Stimulated activated CD4-positive, alpha-beta T cell treated with anti-CD3 and anti-CD28 coated beads, Interleukin-12 subunit alpha, Interleukin-12 subunit beta, amount 100 ng/mL, for 48 hours (primary cell): ENCODE data around the gene TADA2B.

ENCODE experiments used
- DNase-seq, 3 donors: peaks; one replicate each; pipeline ENCODE4 v3.0.0-alpha.2; 2020; ENCODE audit warnings: low read depth in 2 of 3, low spot score in 1 of 3

The TADA2B gene

GRCh38 chr4:7055990-7056325 lies 12.8 kb downstream of the TADA2B start:
- DNase-seq: no peak

DNA sequence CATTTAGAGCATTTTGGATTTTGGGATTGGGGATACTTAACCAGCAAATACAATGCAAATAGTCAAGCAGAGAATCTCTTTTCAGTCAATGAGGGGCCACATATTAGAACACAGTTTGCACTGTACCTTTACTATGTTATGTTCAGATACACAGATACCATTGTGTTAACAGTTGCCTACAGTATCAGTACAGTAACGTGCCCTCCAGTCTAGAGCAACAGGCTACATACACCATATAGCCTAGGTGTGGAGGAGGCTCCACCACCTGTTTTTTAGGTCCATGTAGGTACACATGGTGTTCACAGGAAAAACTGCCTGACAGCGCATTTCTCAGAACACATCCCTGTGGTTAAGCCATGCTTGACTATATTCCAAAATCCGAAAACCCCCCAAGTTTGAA lies 15.6 kb downstream of the TADA2B start:
- DNase-seq: no peak

DNA sequence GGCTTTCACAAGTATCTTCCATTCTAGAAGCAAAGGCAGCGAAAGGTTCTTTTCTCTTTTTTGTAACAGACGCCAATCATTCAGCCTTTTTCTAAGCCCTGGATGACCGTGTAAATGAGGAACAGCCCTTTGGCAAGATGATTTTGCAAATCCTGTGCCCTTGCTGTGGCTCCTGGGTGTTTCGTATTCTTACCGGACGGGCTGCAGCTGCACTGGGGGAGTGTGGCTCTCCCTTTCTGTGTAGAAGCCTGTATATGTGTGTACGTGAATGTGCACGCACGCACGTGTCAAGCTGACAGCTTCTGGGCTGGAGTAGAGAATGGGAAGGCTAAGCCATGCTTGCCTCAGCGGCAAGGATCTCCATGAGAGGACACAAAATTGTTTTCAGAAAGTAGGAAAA lies 16.5 kb downstream of the TADA2B start:
- no peak for DNase-seq

DNA sequence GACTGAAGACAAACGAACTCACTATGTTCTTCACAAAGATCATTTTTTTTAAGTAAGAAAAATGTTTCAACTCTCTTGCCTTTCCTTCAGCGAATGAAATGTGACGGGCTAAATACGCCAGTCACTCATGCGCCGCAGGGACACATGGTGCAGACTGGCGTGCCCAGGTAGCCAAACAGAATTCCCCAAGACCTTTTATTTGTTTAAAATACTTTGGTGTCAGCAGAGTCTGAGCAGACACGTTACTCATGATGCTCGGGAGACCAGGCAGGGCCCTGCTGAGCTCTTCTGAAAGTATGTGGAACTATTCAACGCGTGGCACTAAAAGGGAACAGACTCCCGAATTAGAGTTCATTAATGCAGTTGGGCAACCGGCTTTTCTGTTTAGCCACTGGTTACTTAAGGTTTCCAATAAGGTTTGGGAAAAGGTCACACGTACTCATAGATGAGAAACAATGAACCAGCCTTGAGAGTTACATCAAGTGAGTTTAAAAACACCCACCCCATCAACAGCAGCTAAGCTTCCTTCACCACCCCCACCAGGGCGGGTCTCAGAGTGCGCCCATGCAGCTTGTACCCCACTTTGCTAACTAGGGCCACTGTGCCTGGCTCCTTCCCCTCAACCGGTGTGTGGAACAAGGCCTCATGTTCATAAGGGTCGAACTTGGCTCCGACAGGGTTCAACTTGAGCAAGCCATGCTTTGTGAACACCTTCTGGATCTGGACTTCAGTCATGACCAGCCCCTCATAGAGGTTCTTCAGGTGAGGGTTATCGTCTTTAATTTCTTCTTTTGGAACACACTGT lies 17.4 kb downstream of the TADA2B start:
- no peak for DNase-seq

DNA sequence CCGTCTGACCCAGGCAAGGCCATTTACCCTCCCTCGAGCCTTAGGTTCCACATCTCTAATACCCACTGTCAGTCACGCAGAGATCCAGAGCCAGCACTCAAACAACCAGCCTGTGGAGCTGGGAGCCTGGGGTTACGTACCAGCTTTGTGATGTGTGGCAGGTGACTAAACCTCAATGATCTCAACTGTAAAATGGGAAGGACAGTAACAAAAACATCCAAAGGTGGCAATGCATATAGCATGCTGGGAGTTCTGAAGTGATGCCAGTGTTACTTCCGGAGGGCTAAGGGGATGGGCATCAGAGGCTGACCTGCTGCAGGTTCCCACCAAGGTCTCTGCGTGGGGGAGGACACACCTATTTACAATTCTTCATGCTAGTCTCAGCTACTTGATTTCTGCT lies 18.6 kb downstream of the TADA2B start:
- DNase-seq: no peak

DNA sequence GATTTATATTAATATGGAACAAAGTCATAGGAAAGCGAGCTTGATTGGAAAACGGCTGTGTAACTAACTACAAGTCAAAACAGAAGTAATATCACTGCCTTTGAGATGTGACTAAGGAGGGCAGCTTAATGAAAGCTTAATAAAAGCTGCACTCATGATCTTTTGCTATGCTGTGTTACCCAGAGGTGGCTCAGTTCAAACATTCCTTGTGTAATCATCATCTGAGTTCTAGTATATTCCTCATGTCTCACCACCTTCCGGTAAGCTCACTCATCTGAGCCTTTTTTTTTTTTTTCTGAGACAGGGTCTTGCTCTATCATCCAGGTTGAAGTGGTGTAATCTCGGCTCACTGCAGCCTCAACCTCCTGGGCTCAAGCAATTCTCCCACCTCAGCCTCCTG lies 19.6 kb downstream of the TADA2B start:
- no peak for DNase-seq

DNA sequence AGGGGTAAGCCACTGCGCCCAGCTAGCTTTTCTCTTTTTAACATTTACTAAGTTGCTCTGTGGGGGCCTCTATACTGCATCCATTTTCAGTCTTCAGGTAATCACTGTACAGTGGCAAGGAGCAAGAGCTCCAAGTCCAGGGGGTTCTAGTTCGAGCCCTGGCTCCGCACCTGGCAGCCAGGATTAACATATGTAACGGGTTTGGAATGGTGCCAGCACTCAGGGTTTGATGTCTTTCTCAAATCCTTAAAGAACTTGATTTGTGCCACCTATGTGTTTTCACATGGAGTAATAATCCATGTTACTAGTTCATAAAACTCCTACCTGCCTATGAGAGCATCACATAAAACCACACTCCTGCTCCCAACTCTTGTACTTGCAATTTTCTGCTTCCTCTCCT lies 20.2 kb downstream of the TADA2B start:
- DNase-seq: no peak

- no peak for DNase-seq
Measured at GRCh38 chr4:7066006-7066405, 22.8 kb downstream of the TADA2B start.

GRCh38 chr4:7066493-7066892 lies 23.3 kb downstream of the TADA2B start:
- DNase-seq: no peak

DNA sequence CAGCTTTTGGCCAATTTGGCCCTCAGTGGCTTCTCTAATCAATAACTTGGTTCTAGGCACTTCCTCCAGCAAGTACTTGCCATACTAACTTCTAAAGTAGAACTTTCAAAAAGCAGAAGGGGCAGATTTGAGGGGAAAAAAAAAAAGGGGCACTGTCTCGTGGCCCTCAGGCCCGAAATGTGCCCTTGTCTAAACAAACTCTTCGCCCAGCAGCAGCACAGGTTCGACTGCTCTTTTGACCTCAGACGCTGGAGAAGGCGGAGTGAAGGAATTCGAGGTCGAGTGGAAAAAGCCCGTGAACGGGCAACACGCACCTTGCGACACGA lies 23.9 kb downstream of the TADA2B start:
- DNase-seq: no peak

DNA sequence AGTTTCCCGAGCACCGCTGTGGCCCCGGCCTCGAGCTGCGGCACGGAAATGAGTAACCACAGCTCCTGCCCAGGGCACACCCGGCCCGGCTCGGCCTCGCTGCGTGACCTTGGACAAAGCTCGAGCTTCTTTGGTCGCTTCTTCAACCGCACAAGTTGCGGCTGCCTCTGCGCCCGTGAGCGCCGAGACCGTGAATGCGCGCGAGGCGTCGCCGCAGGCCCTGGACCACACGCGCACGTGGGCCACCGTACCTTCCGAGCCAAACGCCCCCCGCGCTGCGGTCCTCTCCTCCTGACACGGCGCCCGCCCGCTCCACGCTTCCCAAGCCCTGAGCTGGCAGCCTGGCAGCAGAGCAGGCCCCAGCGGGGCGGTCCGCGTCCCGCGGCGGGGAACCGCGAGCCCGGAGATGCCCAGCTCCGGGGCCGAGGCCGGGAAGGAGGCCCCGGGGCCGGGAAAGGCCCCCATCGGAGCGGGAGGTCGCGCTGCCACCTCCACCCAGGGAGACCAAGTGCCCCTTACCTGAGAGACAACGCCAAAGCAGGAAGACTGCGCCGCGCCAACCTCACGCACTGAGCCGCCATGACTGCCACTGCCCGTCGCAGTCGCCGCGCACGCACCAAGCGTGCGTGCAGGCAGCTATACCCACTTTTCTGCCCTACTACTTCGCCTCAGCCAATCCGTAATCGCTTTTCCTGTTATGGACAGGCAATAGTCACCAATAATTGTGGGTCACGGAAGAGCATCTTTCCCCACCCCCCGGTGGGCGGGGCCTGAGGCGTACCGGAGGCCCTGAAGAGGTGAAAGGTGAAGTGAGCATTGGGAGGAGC lies 24.5 kb downstream of the TADA2B start, which contains the start of gene GRPEL1:
GRPEL1 (minus strand) TSS at position 613 of the 827 bp plus-strand sequence; CDS start at position 581, 32 bp downstream.
- peak; percentile 99 to 100 (median 100) for DNase-seq

- DNase-seq: no peak
Measured at GRCh38 chr4:7068279-7068842, 25.2 kb downstream of the TADA2B start.

GRCh38 chr4:7068883-7069282 lies 25.7 kb downstream of the TADA2B start:
- DNase-seq: no peak

DNA sequence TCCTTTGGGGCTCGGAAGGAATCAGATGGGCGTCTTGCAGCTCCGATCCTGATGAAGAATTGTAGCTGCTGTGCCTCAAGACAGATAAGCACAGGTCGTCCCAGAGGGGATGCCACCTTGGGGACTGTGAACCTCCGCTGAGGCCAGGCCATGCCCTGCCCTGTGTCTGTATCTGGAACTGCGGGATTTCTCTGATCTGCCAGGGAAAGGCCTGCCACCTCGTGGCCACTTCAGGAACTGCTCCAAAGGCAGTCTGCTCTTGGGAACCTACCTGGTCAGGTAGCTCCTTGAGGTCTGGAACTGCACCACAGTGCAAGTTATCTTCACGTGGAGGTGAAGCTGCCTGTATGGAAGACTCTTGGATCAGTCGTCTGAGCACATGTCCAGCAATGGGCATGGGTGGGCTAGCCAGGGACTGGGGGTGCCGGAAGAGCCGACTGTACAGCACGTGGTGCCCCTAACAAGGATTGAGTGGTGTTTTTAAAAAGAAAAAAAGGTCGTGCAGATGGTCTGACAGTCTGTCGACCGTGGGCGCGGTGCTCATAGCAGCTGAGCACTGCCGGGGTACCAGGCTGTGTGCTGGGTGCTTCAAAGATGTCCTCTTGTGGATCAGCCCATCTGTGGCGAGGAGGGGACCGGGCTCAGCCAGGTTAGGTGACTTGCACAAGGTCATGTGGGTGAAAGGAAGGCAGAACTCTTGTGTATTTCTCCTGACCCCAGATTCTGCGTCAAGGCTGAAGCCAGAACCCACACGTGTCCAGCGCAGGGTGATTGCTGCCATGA lies 27.7 kb downstream of the TADA2B start:
- peak; percentile 73 to 85 (median 77) for DNase-seq

DNA sequence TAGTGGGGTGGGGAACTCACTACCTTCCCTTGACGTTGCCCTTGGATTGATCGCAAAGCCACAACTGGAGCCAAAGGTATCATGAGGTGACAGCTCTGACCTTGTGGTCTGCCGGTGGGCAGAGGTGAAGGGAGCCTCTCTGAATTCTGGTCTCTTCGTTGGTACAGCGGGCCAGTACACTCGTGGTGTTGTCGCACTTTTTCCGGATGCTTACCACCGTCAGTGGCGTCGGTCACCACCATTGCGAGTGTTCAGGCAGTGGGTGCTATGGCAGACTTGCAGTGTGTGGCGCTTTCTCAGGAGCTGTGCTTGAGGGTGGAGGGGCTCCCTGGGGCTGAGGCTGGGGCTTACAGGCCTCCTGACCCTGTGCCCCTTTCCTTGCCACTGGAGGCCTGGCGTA lies 29.9 kb downstream of the TADA2B start:
- DNase-seq: no peak

GRCh38 chr4:7073526-7074390 lies 30.6 kb downstream of the TADA2B start:
- no peak for DNase-seq

DNA sequence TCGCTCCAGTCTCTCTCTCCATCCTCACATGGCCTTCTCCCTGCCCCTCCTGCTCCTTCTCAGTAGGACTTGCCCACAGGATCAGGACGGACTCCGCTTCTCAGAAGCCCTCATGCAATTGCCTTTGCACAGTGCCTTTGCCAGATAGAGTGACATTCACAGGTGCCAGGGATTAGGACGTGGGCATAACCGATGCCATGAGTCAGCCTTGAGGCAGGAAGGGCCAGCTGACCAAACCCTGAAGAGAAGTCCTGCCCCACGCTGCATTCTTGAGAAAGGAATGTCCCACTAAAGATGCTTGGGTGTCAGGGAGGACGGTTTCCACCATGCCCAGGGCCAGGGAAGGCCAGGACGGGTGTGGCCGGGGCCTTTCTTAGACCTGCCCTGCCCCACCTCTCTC lies 31.3 kb downstream of the TADA2B start:
- no peak for DNase-seq

- DNase-seq: no peak
Measured at GRCh38 chr4:7075962-7076695, 33.0 kb downstream of the TADA2B start.

DNA sequence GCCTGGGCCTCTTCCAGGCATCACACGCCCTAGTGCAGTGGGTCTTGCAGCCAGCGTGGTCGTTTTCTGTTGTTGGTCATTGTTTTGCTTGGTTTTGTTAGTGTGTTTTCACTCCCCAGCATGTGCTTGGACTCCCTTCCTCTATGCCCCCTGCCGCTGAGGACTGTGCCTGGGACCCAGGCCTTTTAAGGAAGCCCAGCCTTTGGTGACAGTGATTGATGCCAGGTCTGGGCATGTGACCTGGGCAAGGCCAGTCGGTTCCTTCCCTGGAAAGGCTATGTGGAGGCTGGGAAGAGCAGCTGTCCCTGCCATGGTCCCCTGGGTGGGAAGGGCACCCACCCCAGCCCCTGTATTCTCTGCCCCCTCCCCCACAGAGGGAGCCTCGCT lies 33.5 kb downstream of the TADA2B start:
- DNase-seq: no peak

DNA sequence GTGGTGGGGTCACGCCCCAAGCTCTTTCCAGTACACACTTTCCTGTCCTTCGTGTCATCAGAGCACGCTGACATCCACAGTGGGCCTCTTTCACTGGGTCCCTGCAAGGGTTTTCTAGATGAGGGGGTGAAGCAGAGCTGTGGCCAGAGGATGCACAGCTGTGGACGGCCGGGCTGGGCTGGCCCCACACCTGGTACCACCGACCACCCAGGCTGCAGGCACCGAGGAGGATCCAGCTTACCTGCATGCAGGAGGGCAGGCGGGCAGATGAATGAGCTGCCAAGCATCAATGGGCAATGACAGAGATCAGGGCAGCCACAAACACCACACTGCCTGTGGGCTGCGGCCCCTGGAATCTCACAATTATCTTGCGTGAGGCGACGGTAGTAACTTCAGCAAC lies 34.2 kb downstream of the TADA2B start:
- no peak for DNase-seq
